ENCODE results near the gene SLC6A19.

- TF ChIP-seq CTCF (conservative IDR thresholded peaks at IDR 0.05; ENCODE audit: low read depth, low read length), result no peak
- no peak for TF ChIP-seq POLR2A (IDR thresholded peaks at IDR 0.05; ENCODE audit: low read depth, low read length)
- TF ChIP-seq RAD21 (IDR thresholded peaks at IDR 0.05; ENCODE audit: low read length), result no peak
- TF ChIP-seq RCOR1 (IDR thresholded peaks at IDR 0.05; ENCODE audit: insufficient replicate concordance, low read length), result no peak
- TF ChIP-seq BHLHE40 (IDR thresholded peaks at IDR 0.05; ENCODE audit: low read depth, low read length), result no peak
- TF ChIP-seq MXI1 (IDR thresholded peaks at IDR 0.05; ENCODE audit: borderline replicate concordance, low read depth, low read length), result no peak
- TF ChIP-seq RFX5 (IDR thresholded peaks at IDR 0.05; ENCODE audit: low read depth, low read length), result no peak
- no peak for TF ChIP-seq CHD1 (IDR thresholded peaks at IDR 0.05; ENCODE audit: low read depth, low read length)
- no peak for TF ChIP-seq USF2 (IDR thresholded peaks at IDR 0.05; ENCODE audit: low read depth, low read length)
- TF ChIP-seq FOS (IDR thresholded peaks at IDR 0.05; ENCODE audit: low read depth, low read length), result no peak
- no peak for TF ChIP-seq ELK1 (IDR thresholded peaks at IDR 0.05; ENCODE audit: borderline replicate concordance, low read depth, low read length)
Measured at GRCh38 chr5:1219768-1220100, 18.3 kb downstream of the SLC6A19 start.

All from IMR-90 (cell line).